GM10266 (cell line): ENCODE results near the gene UBIAD1.

Experiments
- DNase-seq: peaks from one replicate; pipeline ENCODE4 v3.0.0; 2012; ENCODE audit errors: extremely low spot score
- TF ChIP-seq, protein P1 (sequence below): IDR thresholded peaks from 2 replicates; pipeline ENCODE4 v1.5.1; 2012; ENCODE audit warnings: mild to moderate bottlenecking, low read depth; ENCODE audit not compliant: control insufficient read depth, insufficient read depth; ENCODE audit errors: missing control alignments

The UBIAD1 gene

GRCh38 chr1:11279630-11280029 lies 6.6 kb downstream of the UBIAD1 start:
- DNase-seq = no peak

GRCh38 chr1:11280719-11281376 lies 7.8 kb downstream of the UBIAD1 start:
- DNase-seq = no peak
- TF ChIP-seq, protein P1, sequence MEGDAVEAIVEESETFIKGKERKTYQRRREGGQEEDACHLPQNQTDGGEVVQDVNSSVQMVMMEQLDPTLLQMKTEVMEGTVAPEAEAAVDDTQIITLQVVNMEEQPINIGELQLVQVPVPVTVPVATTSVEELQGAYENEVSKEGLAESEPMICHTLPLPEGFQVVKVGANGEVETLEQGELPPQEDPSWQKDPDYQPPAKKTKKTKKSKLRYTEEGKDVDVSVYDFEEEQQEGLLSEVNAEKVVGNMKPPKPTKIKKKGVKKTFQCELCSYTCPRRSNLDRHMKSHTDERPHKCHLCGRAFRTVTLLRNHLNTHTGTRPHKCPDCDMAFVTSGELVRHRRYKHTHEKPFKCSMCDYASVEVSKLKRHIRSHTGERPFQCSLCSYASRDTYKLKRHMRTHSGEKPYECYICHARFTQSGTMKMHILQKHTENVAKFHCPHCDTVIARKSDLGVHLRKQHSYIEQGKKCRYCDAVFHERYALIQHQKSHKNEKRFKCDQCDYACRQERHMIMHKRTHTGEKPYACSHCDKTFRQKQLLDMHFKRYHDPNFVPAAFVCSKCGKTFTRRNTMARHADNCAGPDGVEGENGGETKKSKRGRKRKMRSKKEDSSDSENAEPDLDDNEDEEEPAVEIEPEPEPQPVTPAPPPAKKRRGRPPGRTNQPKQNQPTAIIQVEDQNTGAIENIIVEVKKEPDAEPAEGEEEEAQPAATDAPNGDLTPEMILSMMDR = no peak

More at GRCh38 chr1:11279630-11280029, 6.6 kb downstream of the UBIAD1 start:
- TF ChIP-seq, protein P1 = no peak

- no peak for DNase-seq
- TF ChIP-seq, protein P1 = no peak
Measured at GRCh38 chr1:11281518-11282331, 8.7 kb downstream of the UBIAD1 start.

GRCh38 chr1:11283151-11283550 lies 10.2 kb downstream of the UBIAD1 start:
- DNase-seq = no peak
- TF ChIP-seq, protein P1 = no peak

DNA sequence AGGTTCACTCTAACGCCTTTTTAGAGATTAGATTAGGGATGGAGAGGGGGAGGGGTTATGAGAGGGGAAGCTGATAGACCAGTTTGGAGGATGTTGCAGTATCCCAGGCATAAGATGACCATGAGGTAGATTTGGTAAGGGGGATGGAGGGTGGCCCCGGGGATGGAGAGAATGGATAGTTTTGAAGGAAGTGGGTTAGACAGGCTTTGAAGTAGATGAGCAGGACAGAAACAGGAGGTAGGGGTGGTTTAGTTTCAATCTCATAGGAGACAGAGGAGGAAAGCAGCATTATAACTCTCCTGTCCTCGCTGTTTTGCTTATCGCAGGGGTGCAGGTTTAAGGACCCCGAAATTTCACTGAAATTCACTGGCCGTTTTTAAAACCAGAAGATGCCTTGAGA lies 11.8 kb downstream of the UBIAD1 start:
- TF ChIP-seq, protein P1 = no peak
- DNase-seq = no peak

DNA sequence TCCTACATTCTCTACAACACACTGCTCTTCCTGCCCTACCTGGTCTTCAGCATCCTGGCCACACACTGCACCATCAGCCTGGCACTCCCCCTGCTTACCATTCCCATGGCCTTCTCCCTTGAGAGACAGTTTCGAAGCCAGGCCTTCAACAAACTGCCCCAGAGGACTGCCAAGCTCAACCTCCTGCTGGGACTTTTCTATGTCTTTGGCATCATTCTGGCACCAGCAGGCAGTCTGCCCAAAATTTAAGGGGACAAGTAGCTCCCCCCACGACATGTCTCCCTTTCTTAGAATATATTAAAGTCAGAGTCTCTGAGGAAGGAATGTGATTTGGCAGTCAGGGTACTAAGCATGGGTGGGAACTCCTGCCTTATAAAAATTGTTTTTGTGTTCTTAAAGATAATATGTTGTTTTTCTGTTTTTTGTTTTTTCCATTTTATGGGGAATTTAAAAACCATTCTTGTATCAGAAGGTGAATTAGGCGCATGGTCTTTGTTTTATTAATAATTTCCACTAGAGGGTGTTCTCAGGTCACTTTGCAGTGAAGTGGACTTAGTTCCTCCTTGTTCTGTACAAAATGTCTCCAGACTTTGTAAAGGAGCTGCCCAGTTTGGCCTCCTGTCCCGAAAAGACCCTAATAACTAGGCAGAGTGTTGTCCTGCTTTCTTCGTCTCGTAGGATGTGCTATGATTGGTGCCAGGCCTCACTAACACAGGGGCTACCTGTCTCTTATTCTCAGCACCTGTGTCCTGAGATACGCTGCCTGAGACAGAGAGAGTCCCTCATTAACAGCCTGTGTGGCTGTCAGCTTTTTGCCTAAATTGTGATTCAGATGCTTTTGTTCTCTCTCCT lies 13.1 kb downstream of the UBIAD1 start:
- no peak for DNase-seq
- TF ChIP-seq, protein P1 = peak; percentile 6
